ENCODE measurements around the gene ANKRA2. TPM values are rescaled to one million over a fixed set of nuclear protein-coding genes. Genes with fewer than 3 reads are reported as not detected.
A peak's percentile ranks its signal among the peaks of the same experiment; 100 is the strongest.

Gene ANKRA2
- total RNA-seq, 1 donor from 2014 or later, result 28.4 TPM

- TF ChIP-seq CTCF (IDR thresholded peaks at IDR 0.05; ENCODE audit: unreplicated experiment), result no peak
- H3K4me1 Mint-ChIP-seq (ENCODE audit: low read depth), result no peaks in the 10 kb centered on the region
- no peak overlapping the region for H3K27ac Mint-ChIP-seq
- no peaks in the 10 kb centered on the region for H3K36me3 Mint-ChIP-seq (ENCODE audit: insufficient read depth)
- no peak overlapping the region for H3K4me3 Mint-ChIP-seq (ENCODE audit: low read depth)
- H3K27me3 Mint-ChIP-seq, result peaks cover 8% of the 10 kb centered on the region
- H3K9me3 Mint-ChIP-seq (ENCODE audit: low read depth), result no peaks in the 10 kb centered on the region
- no peak for DNase-seq (ENCODE audit: low spot score, unreplicated experiment)
These were observed 26.5 kb upstream of the ANKRA2 start for GRCh38 chr5:73591698-73592501.

GRCh38 chr5:73591102-73591695 lies 25.8 kb upstream of the ANKRA2 start:
- H3K9me3 Mint-ChIP-seq (ENCODE audit: low read depth), result no peaks in the 10 kb centered on the region
- peak; percentile 88 for TF ChIP-seq CTCF (IDR thresholded peaks at IDR 0.05; ENCODE audit: unreplicated experiment)
- no peaks in the 10 kb centered on the region for H3K4me1 Mint-ChIP-seq (ENCODE audit: low read depth)
- H3K27me3 Mint-ChIP-seq, result peaks cover 6% of the 10 kb centered on the region
- no peaks in the 10 kb centered on the region for H3K36me3 Mint-ChIP-seq (ENCODE audit: insufficient read depth)
- H3K4me3 Mint-ChIP-seq (ENCODE audit: low read depth), result no peak overlapping the region
- no peak overlapping the region for H3K27ac Mint-ChIP-seq
- peak; percentile 44 for DNase-seq (ENCODE audit: low spot score, unreplicated experiment)

- DNase-seq (ENCODE audit: low spot score, unreplicated experiment), result no peak
- H3K27ac Mint-ChIP-seq, result no peak overlapping the region
- no peak for TF ChIP-seq CTCF (IDR thresholded peaks at IDR 0.05; ENCODE audit: unreplicated experiment)
- H3K9me3 Mint-ChIP-seq (ENCODE audit: low read depth), result no peaks in the 10 kb centered on the region
- H3K4me1 Mint-ChIP-seq (ENCODE audit: low read depth), result no peaks in the 10 kb centered on the region
- no peak overlapping the region for H3K4me3 Mint-ChIP-seq (ENCODE audit: low read depth)
- H3K36me3 Mint-ChIP-seq (ENCODE audit: insufficient read depth), result no peaks in the 10 kb centered on the region
- H3K27me3 Mint-ChIP-seq, result peaks cover 4% of the 10 kb centered on the region
These were observed 22.5 kb upstream of the ANKRA2 start for GRCh38 chr5:73587923-73588322.

- Mint-ChIP-seq H3K4me1 (ENCODE audit: low read depth) (no peaks in the 10 kb centered on the region), H3K27me3 (no peaks in the 10 kb centered on the region), H3K27ac (no peak overlapping the region), H3K9me3 (ENCODE audit: low read depth) (no peaks in the 10 kb centered on the region), H3K4me3 (ENCODE audit: low read depth) (no peak overlapping the region), H3K36me3 (ENCODE audit: insufficient read depth) (peaks cover 9% of the 10 kb centered on the region)
- no peak for TF ChIP-seq CTCF (IDR thresholded peaks at IDR 0.05; ENCODE audit: unreplicated experiment)
- no peak for DNase-seq (ENCODE audit: low spot score, unreplicated experiment)
These were observed 17.1 kb upstream of the ANKRA2 start for GRCh38 chr5:73582285-73583145.

GRCh38 chr5:73565969-73566547 lies 619 bp upstream of the ANKRA2 start:
- Mint-ChIP-seq H3K4me1 (ENCODE audit: low read depth) (peaks cover 23% of the 10 kb centered on the region), H3K9me3 (ENCODE audit: low read depth) (no peaks in the 10 kb centered on the region), H3K36me3 (ENCODE audit: insufficient read depth) (peaks cover under 1% of the 10 kb centered on the region), H3K27me3 (no peaks in the 10 kb centered on the region), H3K27ac (peak overlapping the region; percentile 99), H3K4me3 (ENCODE audit: low read depth) (peak overlapping the region; percentile 97)
- DNase-seq (ENCODE audit: low spot score, unreplicated experiment), result no peak
- TF ChIP-seq CTCF (IDR thresholded peaks at IDR 0.05; ENCODE audit: unreplicated experiment), result no peak
